ENCODE measurements around the gene MCM3AP. TPM values are rescaled to one million over a fixed set of nuclear protein-coding genes. Genes with fewer than 3 reads are reported as not detected.

Gene MCM3AP
- total and polyA plus RNA-seq, 9 of the 15 experiments (the other 6 are each of a cell fraction or from before 2014, with no cell fraction given) = 6.5 to 179 (median 69.6) TPM

GRCh38 chr21:46324390-46325072, 39.1 kb upstream of the MCM3AP start (continued):
- TF ChIP-seq MIER1 (IDR thresholded peaks at IDR 0.05; ENCODE audit: low read depth) = no peak
- no peak for TF ChIP-seq EP400 (IDR thresholded peaks at IDR 0.05)
- TF ChIP-seq NFIC (IDR thresholded peaks at IDR 0.05) = no peak; the same call in none of the 2 replicates
- TF ChIP-seq GMEB1 (CRISPR knock-in tag; IDR thresholded peaks at IDR 0.05) = peak; percentile 85
- TF ChIP-seq E2F8 (IDR thresholded peaks at IDR 0.05; ENCODE audit: low read depth, partially characterized antibody) = no peak
- TF ChIP-seq HEY1 (CRISPR knock-in tag; IDR thresholded peaks at IDR 0.05; ENCODE audit: borderline replicate concordance) = no peak

Data from K562 (cell line).